PFSK-1 (cell line): ENCODE results near the gene NEGR1.

Source experiments
- FOXP2 ChIP-seq: optimal IDR thresholded peaks from 2 replicates; pipeline ENCODE3; 2011; ENCODE audit warnings: borderline replicate concordance, control low read depth, inconsistent platforms; ENCODE audit not compliant: insufficient read depth; ENCODE audit errors: extremely low read length, extremely low read depth
- POLR2AphosphoS5 ChIP-seq: IDR thresholded peaks from 2 replicates; pipeline ENCODE4 v1.6.1; 2012; ENCODE audit warnings: low read depth, mild to moderate bottlenecking, control low read depth, low read length, moderate library complexity
- SIN3A ChIP-seq: IDR thresholded peaks from 2 replicates; pipeline ENCODE4 v1.6.1; 2012; ENCODE audit warnings: mild to moderate bottlenecking, low read length, moderate library complexity, borderline replicate concordance; ENCODE audit not compliant: insufficient read depth
- TAF1 ChIP-seq: IDR thresholded peaks from 2 replicates; pipeline ENCODE4 v1.6.1; 2012; ENCODE audit warnings: low read length, control low read depth, borderline replicate concordance; ENCODE audit not compliant: insufficient read depth
- TF ChIP-seq, protein P1 (sequence below), 2 experiments: IDR thresholded peaks; 2 replicates each; pipeline versions ENCODE4 v1.6.1 to v1.8.0; 2011 to 2012; ENCODE audit warnings: low read depth in 2 of 2, low read length in 2 of 2, control low read depth in 1 of 2, inconsistent platforms in 1 of 2, mild to moderate bottlenecking in 1 of 2, moderate library complexity in 1 of 2; ENCODE audit not compliant: insufficient read depth in 1 of 2

NEGR1 gene

DNA sequence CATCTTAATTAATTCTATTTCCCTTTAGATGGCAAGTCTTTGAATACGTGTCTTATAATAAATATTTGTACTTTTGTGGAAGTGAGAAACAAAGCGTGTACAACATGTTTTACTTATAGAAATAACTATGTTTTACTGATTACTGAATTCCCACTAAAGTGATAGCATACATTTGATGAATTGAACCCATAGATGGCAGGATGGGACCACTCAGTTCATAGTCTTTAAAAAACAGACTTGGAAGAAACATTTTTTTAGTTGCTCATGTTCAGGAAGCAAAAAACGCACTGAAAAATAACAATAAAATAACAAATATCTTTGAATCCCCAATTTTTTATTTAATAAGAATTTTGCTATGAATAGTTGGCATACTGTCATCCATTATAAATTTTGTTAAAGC is 694.4 kb downstream of the NEGR1 start:
- TF ChIP-seq TAF1, result no peak
- no peak for TF ChIP-seq POLR2AphosphoS5
- TF ChIP-seq FOXP2, result no peak
- TF ChIP-seq, protein P1, sequence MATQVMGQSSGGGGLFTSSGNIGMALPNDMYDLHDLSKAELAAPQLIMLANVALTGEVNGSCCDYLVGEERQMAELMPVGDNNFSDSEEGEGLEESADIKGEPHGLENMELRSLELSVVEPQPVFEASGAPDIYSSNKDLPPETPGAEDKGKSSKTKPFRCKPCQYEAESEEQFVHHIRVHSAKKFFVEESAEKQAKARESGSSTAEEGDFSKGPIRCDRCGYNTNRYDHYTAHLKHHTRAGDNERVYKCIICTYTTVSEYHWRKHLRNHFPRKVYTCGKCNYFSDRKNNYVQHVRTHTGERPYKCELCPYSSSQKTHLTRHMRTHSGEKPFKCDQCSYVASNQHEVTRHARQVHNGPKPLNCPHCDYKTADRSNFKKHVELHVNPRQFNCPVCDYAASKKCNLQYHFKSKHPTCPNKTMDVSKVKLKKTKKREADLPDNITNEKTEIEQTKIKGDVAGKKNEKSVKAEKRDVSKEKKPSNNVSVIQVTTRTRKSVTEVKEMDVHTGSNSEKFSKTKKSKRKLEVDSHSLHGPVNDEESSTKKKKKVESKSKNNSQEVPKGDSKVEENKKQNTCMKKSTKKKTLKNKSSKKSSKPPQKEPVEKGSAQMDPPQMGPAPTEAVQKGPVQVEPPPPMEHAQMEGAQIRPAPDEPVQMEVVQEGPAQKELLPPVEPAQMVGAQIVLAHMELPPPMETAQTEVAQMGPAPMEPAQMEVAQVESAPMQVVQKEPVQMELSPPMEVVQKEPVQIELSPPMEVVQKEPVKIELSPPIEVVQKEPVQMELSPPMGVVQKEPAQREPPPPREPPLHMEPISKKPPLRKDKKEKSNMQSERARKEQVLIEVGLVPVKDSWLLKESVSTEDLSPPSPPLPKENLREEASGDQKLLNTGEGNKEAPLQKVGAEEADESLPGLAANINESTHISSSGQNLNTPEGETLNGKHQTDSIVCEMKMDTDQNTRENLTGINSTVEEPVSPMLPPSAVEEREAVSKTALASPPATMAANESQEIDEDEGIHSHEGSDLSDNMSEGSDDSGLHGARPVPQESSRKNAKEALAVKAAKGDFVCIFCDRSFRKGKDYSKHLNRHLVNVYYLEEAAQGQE (IDR thresholded peaks at IDR 0.05; ENCODE audit: insufficient read depth in 1 of 2, low read depth in 2 of 2, low read length in 2 of 2), result no peak
- TF ChIP-seq SIN3A, result no peak

DNA sequence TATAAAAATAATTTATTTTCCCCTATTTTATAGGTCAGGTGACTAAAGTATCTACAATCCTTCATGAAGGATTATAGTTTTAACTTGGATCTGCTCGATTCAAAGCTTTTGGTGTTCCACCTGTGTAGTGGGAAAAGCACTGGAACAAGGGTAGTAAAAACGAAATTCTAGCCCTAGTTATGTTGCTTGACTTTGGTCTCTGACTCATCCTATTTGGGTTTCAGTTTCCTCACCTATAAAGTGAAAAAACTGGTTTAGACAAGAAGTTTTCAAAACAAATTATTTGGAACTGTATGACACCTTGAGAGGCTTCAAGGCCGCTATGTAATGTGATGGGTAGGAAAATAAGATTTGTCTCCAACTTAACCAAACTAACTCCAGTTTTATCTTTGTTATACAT is 696.3 kb downstream of the NEGR1 start:
- TF ChIP-seq, protein P1 (IDR thresholded peaks at IDR 0.05; ENCODE audit: insufficient read depth in 1 of 2, low read depth in 2 of 2, low read length in 2 of 2), result no peak
- TF ChIP-seq TAF1 (no peak), SIN3A (no peak), POLR2AphosphoS5 (no peak), FOXP2 (no peak)

DNA sequence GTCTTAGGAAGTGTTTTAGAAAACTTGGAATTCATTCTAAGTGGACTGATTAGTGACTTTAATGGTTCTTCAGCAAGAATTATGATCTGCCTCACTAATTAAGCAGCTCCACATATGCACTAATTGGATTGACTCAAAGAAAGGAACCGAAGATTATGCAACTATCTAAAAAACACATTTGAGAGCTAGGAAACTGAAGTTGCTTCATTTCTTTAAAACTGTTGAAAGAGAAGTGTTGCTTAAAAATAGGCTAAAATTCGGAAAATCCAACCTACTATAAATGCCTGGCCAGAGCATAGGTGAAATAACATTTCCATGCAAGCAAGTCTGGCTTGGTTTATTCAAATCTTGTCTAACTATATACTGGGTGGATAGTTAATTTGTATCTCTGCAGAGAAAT is 698.6 kb downstream of the NEGR1 start:
- TF ChIP-seq SIN3A (no peak), POLR2AphosphoS5 (no peak), TAF1 (no peak), FOXP2 (no peak)
- TF ChIP-seq, protein P1 (IDR thresholded peaks at IDR 0.05; ENCODE audit: insufficient read depth in 1 of 2, low read depth in 2 of 2, low read length in 2 of 2), result no peak

DNA sequence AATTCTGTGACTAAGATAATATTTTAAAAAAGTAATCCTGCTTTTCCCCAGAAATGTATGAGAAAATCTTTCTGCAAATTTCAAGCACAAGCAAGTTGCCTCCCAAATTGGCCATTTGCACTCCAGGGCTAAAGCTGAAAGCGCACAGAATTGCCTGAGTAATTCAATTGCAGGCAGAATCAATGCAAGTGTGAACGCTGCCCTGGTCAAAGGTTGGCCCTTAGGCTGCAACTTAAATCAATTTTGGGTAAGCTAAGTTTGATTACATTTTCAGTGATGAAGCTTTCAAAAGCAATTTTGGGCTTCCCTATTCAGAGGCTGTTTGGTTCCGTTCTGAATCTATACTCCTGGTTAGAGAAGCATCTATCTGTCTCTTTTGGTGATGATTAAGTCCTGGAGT is 699.7 kb downstream of the NEGR1 start:
- no peak for TF ChIP-seq TAF1
- TF ChIP-seq, protein P1 (IDR thresholded peaks at IDR 0.05; ENCODE audit: insufficient read depth in 1 of 2, low read depth in 2 of 2, low read length in 2 of 2), result no peak
- TF ChIP-seq SIN3A, result no peak
- no peak for TF ChIP-seq FOXP2
- TF ChIP-seq POLR2AphosphoS5, result no peak

DNA sequence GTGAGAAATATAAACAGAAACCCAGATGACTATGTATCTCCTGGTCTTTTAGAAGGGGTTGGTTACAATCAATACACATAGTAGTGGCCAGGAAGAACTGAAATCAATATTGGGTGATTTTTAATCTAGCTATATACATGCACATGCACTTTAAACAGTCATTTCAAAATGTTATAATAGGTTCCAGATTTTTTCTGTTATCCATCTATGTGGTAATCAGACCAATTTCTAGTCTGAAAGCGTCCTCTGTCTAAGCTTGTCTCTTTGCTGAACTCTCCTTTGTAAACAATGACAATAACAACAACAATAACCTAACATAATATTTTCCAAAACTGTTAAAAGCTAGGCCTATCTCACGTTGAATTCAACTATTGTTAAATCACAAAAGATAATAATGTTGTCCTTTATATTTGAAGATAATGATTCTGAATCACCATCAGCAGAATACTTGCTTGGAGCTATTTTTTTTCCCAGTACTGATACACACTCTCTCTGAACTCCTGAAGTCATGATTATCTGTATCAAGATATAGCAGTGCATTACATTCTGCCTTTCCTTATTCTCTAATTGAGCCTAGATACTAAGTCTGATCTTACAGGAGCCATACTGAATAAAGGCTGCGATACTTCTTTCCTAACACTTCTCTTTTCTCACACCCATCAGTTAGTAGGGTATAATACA is 704.7 kb downstream of the NEGR1 start:
- TF ChIP-seq FOXP2 (no peak), POLR2AphosphoS5 (no peak), SIN3A (no peak), TAF1 (no peak)
- TF ChIP-seq, protein P1 (IDR thresholded peaks at IDR 0.05; ENCODE audit: insufficient read depth in 1 of 2, low read depth in 2 of 2, low read length in 2 of 2), result no peak
